HepG2 (cell line): ENCODE measurements around the gene SLBP. TPM values are rescaled to one million over a fixed set of nuclear protein-coding genes. Genes with fewer than 3 reads are reported as not detected.
A peak's percentile ranks its signal among the peaks of the same experiment; 100 is the strongest.

Experiments used
- ATF7-NPFF ChIP-seq: sonication (generic); formaldehyde crosslinking; IDR thresholded peaks from 2 replicates; pipeline ENCODE4 v1.8.1; 2023; ENCODE audit warnings: mild to moderate bottlenecking, low read depth, missing genetic modification reagents, moderate library complexity
- HNRNPL ChIP-seq: fragments of 200-400 bp; formaldehyde crosslinking; IDR thresholded peaks from 2 replicates; pipeline ENCODE4 v1.6.1; 2017; ENCODE audit warnings: mild to moderate bottlenecking, low read depth, low read length
- MATR3 ChIP-seq: sonication (generic); formaldehyde crosslinking; IDR thresholded peaks from 2 replicates; pipeline ENCODE4 v1.4.0; 2020; ENCODE audit warnings: missing genetic modification reagents
- PHB2 ChIP-seq: fragments of 450-650 bp; IDR thresholded peaks from 2 replicates; pipeline ENCODE4 v1.6.1; 2018; ENCODE audit not compliant: partially characterized antibody
- RAD21 ChIP-seq: fragments of 450-650 bp; formaldehyde crosslinking; IDR thresholded peaks from 2 replicates; pipeline ENCODE4 v1.5.0; 2020; ENCODE audit warnings: mild to moderate bottlenecking
- STAG1 ChIP-seq: sonication (generic); formaldehyde crosslinking; IDR thresholded peaks from 2 replicates; pipeline ENCODE4 v1.4.0; 2020; ENCODE audit warnings: missing genetic modification reagents
- SYNCRIP ChIP-seq: fragments of 200-400 bp; formaldehyde crosslinking; IDR thresholded peaks from 2 replicates; pipeline ENCODE4 v1.6.1; 2018; ENCODE audit warnings: mild to moderate bottlenecking, low read depth, low read length; ENCODE audit not compliant: insufficient read depth
- TOE1 ChIP-seq: sonication (generic); formaldehyde crosslinking; IDR thresholded peaks from 2 replicates; pipeline ENCODE4 v1.4.0; 2020; ENCODE audit warnings: mild to moderate bottlenecking, missing genetic modification reagents
- ZBTB42 ChIP-seq: sonication (generic); formaldehyde crosslinking; IDR thresholded peaks from 2 replicates; pipeline ENCODE4 v1.5.0; 2020; ENCODE audit warnings: mild to moderate bottlenecking, missing genetic modification reagents
- ZNF678 ChIP-seq: sonication (generic); formaldehyde crosslinking; IDR thresholded peaks from 2 replicates; pipeline ENCODE4 v1.4.0; 2020; ENCODE audit warnings: mild to moderate bottlenecking, missing genetic modification reagents
- ZSCAN12 ChIP-seq: sonication (generic); formaldehyde crosslinking; IDR thresholded peaks from 2 replicates; pipeline ENCODE4 v1.9.0; 2021; ENCODE audit warnings: mild to moderate bottlenecking, missing genetic modification reagents
- polyA plus RNA-seq, 8 experiments: library from polyadenylated mRNA; depleted of rRNA in 3 of 8; stranded (reverse) in 7 of 8; unstranded in 1 of 8; fragments of >200 nt; fragmentation: Illumina TruSeq in 4 of 8; extraction: Trizol in 4 of 8; gene quantifications; 2 replicates each; pipeline versions ENCODE4 v1.2.1 to v1.2.3, GENCODE V29; 2011 to 2016; ENCODE audit warnings: low read depth in 4 of 8, missing spikeins in 1 of 8, mixed read lengths in 1 of 8; ENCODE audit not compliant: insufficient read depth in 1 of 8
- total RNA-seq, 5 experiments: library from RNA; depleted of rRNA; stranded (reverse); fragments of >200 nt; fragmentation: Illumina TruSeq; extraction: Trizol; gene quantifications; 2 replicates each; pipeline ENCODE4 v1.2.3, GENCODE V29; 2016; ENCODE audit warnings: low read depth in 1 of 5
- TF ChIP-seq, protein P1 (sequence below): sonication (generic); formaldehyde crosslinking; IDR thresholded peaks from 2 replicates; pipeline ENCODE4 v1.8.1; 2023; ENCODE audit warnings: missing genetic modification reagents, inconsistent platforms, borderline replicate concordance
- TF ChIP-seq, protein P2 (sequence below): sonication (generic); formaldehyde crosslinking; IDR thresholded peaks from 2 replicates; pipeline ENCODE4 v1.4.0; 2020; ENCODE audit warnings: missing genetic modification reagents, borderline replicate concordance
- TF ChIP-seq, protein P3 (sequence below): IDR thresholded peaks from 2 replicates; pipeline ENCODE4 v1.6.1; 2016; ENCODE audit warnings: missing biosample characterization, missing genetic modification reagents, low read depth
- TF ChIP-seq, protein P4 (sequence below): sonication (generic); formaldehyde crosslinking; IDR thresholded peaks from 2 replicates; pipeline ENCODE4 v1.5.1; 2020; ENCODE audit warnings: mild to moderate bottlenecking, missing genetic modification reagents, moderate library complexity
- TF ChIP-seq, protein P5 (sequence below): sonication (generic); formaldehyde crosslinking; IDR thresholded peaks from 2 replicates; pipeline ENCODE4 v1.4.0; 2020; ENCODE audit warnings: low read depth, missing genetic modification reagents

Gene SLBP
- total and polyA plus RNA-seq, 2 of the 13 experiments (the other 11 are each of a cell fraction or from before 2014, with no cell fraction given), result 43.9 to 104 TPM

DNA sequence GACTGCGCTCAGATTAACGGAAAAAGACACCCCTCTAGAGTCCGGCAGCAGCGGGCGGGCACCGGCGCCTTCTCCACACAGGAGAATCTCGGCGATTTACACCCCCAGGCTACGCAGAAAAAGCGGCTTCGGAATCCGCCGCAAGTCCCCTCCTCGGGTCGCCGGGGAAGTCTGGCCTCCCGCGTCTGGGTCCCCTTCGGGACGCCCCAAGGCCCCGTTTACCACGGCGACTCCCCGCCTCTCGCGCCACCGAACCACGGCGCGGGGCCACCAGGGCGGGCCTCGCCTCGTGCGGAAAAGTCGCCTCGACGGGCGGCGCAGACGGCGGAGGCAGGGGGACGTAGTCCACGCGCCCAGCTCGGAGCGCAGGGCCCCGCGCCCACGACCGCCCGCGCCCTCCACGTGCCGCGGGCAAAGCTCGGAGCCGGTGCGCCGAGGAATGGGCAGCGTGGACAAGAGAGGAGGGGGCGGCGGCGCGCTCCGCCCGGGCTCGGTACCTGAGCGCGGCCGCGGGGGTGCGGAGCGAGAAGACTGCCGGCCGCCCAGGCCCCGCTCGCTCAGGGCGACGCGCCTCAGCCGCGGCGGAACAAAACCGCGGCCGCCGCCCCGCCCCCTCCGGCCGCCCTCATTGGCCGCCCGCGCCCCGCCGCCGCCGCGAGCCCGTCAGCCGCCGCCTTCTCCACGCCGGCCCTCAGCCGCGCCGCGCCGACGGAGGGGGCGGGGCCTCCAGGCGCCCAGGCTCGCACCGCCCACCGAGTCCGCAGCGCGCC, 28.2 kb downstream of the SLBP start, which contains the start of gene FAM53A (continued):
- no peak for TF ChIP-seq HNRNPL
- no peak for TF ChIP-seq PHB2
- TF ChIP-seq STAG1 (CRISPR knock-in tag), result no peak
- TF ChIP-seq ATF7-NPFF, result peak; percentile 58; the same call in 1 of the 2 replicates
- TF ChIP-seq, protein P1, sequence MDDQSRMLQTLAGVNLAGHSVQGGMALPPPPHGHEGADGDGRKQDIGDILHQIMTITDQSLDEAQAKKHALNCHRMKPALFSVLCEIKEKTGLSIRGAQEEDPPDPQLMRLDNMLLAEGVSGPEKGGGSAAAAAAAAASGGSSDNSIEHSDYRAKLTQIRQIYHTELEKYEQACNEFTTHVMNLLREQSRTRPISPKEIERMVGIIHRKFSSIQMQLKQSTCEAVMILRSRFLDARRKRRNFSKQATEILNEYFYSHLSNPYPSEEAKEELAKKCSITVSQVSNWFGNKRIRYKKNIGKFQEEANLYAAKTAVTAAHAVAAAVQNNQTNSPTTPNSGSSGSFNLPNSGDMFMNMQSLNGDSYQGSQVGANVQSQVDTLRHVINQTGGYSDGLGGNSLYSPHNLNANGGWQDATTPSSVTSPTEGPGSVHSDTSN (CRISPR knock-in tag), result no peak
- TF ChIP-seq ZNF678 (CRISPR knock-in tag), result 0 out of 2 replicates have a peak, but pooled peaks have one; percentile 32
- TF ChIP-seq SYNCRIP, result no peak
- TF ChIP-seq, protein P2, sequence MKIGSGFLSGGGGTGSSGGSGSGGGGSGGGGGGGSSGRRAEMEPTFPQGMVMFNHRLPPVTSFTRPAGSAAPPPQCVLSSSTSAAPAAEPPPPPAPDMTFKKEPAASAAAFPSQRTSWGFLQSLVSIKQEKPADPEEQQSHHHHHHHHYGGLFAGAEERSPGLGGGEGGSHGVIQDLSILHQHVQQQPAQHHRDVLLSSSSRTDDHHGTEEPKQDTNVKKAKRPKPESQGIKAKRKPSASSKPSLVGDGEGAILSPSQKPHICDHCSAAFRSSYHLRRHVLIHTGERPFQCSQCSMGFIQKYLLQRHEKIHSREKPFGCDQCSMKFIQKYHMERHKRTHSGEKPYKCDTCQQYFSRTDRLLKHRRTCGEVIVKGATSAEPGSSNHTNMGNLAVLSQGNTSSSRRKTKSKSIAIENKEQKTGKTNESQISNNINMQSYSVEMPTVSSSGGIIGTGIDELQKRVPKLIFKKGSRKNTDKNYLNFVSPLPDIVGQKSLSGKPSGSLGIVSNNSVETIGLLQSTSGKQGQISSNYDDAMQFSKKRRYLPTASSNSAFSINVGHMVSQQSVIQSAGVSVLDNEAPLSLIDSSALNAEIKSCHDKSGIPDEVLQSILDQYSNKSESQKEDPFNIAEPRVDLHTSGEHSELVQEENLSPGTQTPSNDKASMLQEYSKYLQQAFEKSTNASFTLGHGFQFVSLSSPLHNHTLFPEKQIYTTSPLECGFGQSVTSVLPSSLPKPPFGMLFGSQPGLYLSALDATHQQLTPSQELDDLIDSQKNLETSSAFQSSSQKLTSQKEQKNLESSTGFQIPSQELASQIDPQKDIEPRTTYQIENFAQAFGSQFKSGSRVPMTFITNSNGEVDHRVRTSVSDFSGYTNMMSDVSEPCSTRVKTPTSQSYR (CRISPR knock-in tag), result no peak
- TF ChIP-seq, protein P3, sequence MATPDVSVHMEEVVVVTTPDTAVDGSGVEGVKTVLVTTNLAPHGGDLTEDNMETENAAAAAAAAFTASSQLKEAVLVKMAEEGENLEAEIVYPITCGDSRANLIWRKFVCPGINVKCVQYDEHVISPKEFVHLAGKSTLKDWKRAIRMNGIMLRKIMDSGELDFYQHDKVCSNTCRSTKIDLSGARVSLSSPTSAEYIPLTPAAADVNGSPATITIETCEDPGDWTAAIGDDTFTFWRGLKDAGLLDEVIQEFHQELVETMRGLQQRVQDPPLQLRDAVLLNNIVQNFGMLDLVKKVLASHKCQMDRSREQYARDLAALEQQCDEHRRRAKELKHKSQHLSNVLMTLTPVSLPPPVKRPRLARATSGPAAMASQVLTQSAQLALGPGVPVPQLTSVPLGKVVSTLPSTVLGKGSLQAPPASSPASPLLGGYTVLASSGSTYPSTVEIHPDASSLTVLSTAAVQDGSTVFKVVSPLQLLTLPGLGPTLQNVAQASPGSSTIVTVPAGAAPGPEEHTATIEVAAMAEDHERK, result no peak
- TF ChIP-seq MATR3 (CRISPR knock-in tag), result 0 out of 2 replicates have a peak, but pooled peaks have one; percentile 48
- peak; percentile 65 for TF ChIP-seq RAD21
- TF ChIP-seq ZBTB42, result no peak
- no peak for TF ChIP-seq ZSCAN12 (CRISPR knock-in tag)
- TF ChIP-seq, protein P4, sequence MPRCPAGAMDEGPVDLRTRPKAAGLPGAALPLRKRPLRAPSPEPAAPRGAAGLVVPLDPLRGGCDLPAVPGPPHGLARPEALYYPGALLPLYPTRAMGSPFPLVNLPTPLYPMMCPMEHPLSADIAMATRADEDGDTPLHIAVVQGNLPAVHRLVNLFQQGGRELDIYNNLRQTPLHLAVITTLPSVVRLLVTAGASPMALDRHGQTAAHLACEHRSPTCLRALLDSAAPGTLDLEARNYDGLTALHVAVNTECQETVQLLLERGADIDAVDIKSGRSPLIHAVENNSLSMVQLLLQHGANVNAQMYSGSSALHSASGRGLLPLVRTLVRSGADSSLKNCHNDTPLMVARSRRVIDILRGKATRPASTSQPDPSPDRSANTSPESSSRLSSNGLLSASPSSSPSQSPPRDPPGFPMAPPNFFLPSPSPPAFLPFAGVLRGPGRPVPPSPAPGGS (CRISPR knock-in tag), result peak; percentile 23; the same call in 1 of the 2 replicates
- TF ChIP-seq, protein P5, sequence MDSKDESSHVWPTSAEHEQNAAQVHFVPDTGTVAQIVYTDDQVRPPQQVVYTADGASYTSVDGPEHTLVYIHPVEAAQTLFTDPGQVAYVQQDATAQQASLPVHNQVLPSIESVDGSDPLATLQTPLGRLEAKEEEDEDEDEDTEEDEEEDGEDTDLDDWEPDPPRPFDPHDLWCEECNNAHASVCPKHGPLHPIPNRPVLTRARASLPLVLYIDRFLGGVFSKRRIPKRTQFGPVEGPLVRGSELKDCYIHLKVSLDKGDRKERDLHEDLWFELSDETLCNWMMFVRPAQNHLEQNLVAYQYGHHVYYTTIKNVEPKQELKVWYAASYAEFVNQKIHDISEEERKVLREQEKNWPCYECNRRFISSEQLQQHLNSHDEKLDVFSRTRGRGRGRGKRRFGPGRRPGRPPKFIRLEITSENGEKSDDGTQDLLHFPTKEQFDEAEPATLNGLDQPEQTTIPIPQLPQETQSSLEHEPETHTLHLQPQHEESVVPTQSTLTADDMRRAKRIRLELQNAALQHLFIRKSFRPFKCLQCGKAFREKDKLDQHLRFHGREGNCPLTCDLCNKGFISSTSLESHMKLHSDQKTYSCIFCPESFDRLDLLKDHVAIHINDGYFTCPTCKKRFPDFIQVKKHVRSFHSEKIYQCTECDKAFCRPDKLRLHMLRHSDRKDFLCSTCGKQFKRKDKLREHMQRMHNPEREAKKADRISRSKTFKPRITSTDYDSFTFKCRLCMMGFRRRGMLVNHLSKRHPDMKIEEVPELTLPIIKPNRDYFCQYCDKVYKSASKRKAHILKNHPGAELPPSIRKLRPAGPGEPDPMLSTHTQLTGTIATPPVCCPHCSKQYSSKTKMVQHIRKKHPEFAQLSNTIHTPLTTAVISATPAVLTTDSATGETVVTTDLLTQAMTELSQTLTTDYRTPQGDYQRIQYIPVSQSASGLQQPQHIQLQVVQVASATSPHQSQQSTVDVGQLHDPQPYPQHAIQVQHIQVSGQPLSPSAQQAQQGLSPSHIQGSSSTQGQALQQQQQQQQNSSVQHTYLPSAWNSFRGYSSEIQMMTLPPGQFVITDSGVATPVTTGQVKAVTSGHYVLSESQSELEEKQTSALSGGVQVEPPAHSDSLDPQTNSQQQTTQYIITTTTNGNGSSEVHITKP (CRISPR knock-in tag), result no peak
- TF ChIP-seq TOE1, result no peak
